OCI-LY1 (cell line): ENCODE results near the gene CAPRIN1.
A peak's percentile ranks its signal among the peaks of the same experiment; 100 is the strongest.
"Not testable (repeated sequence)": the region's sequence is repeated elsewhere in the genome, so short reads cannot be mapped to it uniquely, and the experiment has no call there.

Source experiments
- H2AFZ ChIP-seq: fragments of 200-600 bp; sonication (generic), shearing (Covaris generic); 2 replicates; pipeline ENCODE4 v1.6.0; 2014; ENCODE audit warnings: antibody characterized with exemption, mild to moderate bottlenecking, low read length
- H3F3A ChIP-seq: fragments of 200-600 bp; sonication (generic), shearing (Covaris generic); 2 replicates; pipeline ENCODE4 v1.6.0; 2014; ENCODE audit warnings: mild to moderate bottlenecking, antibody characterized with exemption, low read length, moderate library complexity; ENCODE audit not compliant: insufficient read depth
- H3K27ac ChIP-seq: fragments of 200-600 bp; sonication (generic); 2 replicates; pipeline ENCODE4 v1.5.1; 2014; ENCODE audit warnings: low read length, mixed run types, mild to moderate bottlenecking, low read depth; ENCODE audit not compliant: poor library complexity, severe bottlenecking
- H3K27me3 ChIP-seq: fragments of 200-600 bp; sonication (generic); 2 replicates; pipeline ENCODE4 v1.6.0; 2014; ENCODE audit warnings: antibody characterized with exemption, mild to moderate bottlenecking, low read length, moderate library complexity; ENCODE audit not compliant: insufficient read depth
- H3K36me3 ChIP-seq: fragments of 200-600 bp; sonication (generic); 2 replicates; pipeline ENCODE4 v1.6.1; 2014; ENCODE audit warnings: mild to moderate bottlenecking, antibody characterized with exemption, low read length, moderate library complexity, mixed read lengths; ENCODE audit not compliant: insufficient read depth
- H3K4me1 ChIP-seq: fragments of 200-600 bp; sonication (generic); 2 replicates; pipeline ENCODE4 v1.5.1; 2014; ENCODE audit warnings: mild to moderate bottlenecking, low read length, moderate library complexity; ENCODE audit not compliant: insufficient read depth, severe bottlenecking
- H3K4me2 ChIP-seq: fragments of 200-600 bp; sonication (generic), shearing (Covaris generic); 2 replicates; pipeline ENCODE4 v1.6.1; 2014; ENCODE audit warnings: low read length
- H3K4me3 ChIP-seq: fragments of 200-600 bp; sonication (generic); 2 replicates; pipeline ENCODE4 v1.5.1; 2014; ENCODE audit warnings: low read length, low read depth, mild to moderate bottlenecking, mixed read lengths; ENCODE audit not compliant: poor library complexity, severe bottlenecking
- H3K79me2 ChIP-seq: fragments of 200-600 bp; shearing (Covaris generic); 2 replicates; pipeline ENCODE4 v1.6.1; 2016; ENCODE audit warnings: mixed run types, low read length, mixed read lengths; ENCODE audit not compliant: insufficient read depth
- H3K9ac ChIP-seq: fragments of 200-600 bp; sonication (generic), shearing (Covaris generic); 2 replicates; pipeline ENCODE4 v1.6.1; 2014; ENCODE audit warnings: mild to moderate bottlenecking, low read length, mixed read lengths
- H3K9me2 ChIP-seq: fragments of 200-600 bp; sonication (generic), shearing (Covaris generic); 2 replicates; pipeline ENCODE4 v1.6.1; 2014; ENCODE audit warnings: low read depth, mild to moderate bottlenecking, low read length, mixed read lengths
- H3K9me3 ChIP-seq: fragments of 200-600 bp; shearing (Covaris generic); 2 replicates; pipeline ENCODE4 v1.6.1; 2014; ENCODE audit warnings: low read length, mixed read lengths
- H4K20me1 ChIP-seq: fragments of 200-600 bp; sonication (generic), shearing (Covaris generic); 2 replicates; pipeline ENCODE4 v1.6.0; 2016; ENCODE audit warnings: mild to moderate bottlenecking, low read length; ENCODE audit not compliant: insufficient read depth
- EZH2 ChIP-seq: fragments of 200-600 bp; sonication (generic), shearing (Covaris generic); IDR thresholded peaks from 2 replicates; pipeline ENCODE4 v1.8.0; 2017; ENCODE audit warnings: borderline replicate concordance, mixed run types, mild to moderate bottlenecking, antibody characterized with exemption, low read length, moderate library complexity, mixed read lengths
- TF ChIP-seq, protein P1 (sequence below): fragments of 200-600 bp; sonication (generic), shearing (Covaris generic); IDR thresholded peaks from 2 replicates; pipeline ENCODE4 v1.5.1; 2017; ENCODE audit warnings: mild to moderate bottlenecking, antibody characterized with exemption, low read length, moderate library complexity, mixed read lengths

The CAPRIN1 gene

DNA sequence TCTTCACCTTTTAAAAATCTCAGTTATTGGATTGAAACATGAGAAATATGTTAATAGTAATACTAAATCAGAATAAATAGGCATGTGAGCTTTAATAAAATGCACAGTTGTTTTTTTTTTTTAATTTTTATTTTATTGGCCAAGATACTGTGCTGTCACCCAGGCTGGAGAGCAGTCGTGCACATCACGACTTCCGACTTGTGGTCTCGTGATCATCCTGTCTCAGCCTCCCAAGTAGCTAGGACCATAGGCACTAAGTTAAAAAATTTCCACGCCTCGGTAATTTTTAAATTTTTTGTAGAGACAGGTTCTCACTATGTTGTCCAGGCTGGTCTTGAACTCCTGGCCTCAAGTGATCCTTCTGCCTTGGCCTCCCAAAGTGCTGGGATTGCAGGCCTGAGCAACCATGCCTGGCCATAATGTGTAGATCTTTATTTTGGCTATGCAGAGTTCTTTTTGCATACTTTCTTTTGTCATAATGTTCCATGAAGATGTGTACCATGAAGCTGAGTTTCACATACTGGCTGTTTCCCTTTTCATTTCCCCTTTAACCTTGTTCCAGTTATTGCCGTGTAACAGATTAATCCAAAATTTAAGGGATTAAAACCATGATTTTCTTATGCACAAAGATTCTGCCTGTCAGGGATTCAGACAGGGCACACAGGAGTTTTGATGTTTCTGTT lies 16.0 kb downstream of the CAPRIN1 start:
- 0 out of 2 replicates have a peak, but pooled peaks cover 3% of the 10 kb centered on the region for H3F3A ChIP-seq
- H3K27ac ChIP-seq: peak overlapping the region; percentile 62
- H4K20me1 ChIP-seq: 0 out of 2 replicates have a peak, but pooled peaks cover 9% of the 10 kb centered on the region
- no peaks in the 10 kb centered on the region for H3K27me3 ChIP-seq
- no peak overlapping the region for H3K9ac ChIP-seq
- TF ChIP-seq, protein P1, sequence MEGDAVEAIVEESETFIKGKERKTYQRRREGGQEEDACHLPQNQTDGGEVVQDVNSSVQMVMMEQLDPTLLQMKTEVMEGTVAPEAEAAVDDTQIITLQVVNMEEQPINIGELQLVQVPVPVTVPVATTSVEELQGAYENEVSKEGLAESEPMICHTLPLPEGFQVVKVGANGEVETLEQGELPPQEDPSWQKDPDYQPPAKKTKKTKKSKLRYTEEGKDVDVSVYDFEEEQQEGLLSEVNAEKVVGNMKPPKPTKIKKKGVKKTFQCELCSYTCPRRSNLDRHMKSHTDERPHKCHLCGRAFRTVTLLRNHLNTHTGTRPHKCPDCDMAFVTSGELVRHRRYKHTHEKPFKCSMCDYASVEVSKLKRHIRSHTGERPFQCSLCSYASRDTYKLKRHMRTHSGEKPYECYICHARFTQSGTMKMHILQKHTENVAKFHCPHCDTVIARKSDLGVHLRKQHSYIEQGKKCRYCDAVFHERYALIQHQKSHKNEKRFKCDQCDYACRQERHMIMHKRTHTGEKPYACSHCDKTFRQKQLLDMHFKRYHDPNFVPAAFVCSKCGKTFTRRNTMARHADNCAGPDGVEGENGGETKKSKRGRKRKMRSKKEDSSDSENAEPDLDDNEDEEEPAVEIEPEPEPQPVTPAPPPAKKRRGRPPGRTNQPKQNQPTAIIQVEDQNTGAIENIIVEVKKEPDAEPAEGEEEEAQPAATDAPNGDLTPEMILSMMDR: no peak
- TF ChIP-seq EZH2: no peak
- no peak overlapping the region for H2AFZ ChIP-seq
- H3K79me2 ChIP-seq: peaks cover 96% of the 10 kb centered on the region
- peak overlapping the region; percentile 20 for H3K4me2 ChIP-seq
- H3K9me3 ChIP-seq: no peaks in the 10 kb centered on the region
- H3K4me1 ChIP-seq: peaks cover 44% of the 10 kb centered on the region
- H3K36me3 ChIP-seq: peaks cover 61% of the 10 kb centered on the region
- peak overlapping the region; percentile 16 for H3K4me3 ChIP-seq
- no peaks in the 10 kb centered on the region for H3K9me2 ChIP-seq

DNA sequence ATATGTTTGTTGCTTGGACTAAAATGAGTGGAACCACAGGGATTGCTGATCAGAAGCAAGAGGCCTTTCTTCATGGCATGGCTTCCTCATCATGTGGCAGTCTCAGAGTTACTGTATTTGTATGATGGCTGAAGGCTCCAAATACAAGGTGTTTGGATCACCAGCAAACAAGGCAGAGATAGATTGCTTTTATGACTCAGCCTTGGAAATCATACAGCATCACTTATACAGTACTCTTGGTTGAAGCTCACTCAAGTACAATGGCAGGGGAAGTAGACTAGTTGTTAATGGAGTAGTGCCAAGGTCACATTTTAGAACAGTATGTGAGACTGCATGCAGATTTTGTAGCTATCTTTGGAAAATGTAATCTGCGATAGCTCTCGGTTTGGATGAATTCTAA lies 16.6 kb downstream of the CAPRIN1 start:
- Histone ChIP-seq H3K79me2 (peaks cover 93% of the 10 kb centered on the region), H3K4me2 (peak overlapping the region; percentile 20; the same call in 1 of the 2 replicates), H3K27ac (peak overlapping the region; percentile 62), H3K36me3 (peaks cover 61% of the 10 kb centered on the region), H3K9ac (no peak overlapping the region), H3K27me3 (no peaks in the 10 kb centered on the region), H3K4me1 (peaks cover 44% of the 10 kb centered on the region), H3K9me3 (no peaks in the 10 kb centered on the region), H3K9me2 (no peaks in the 10 kb centered on the region), H2AFZ (no peak overlapping the region), H3F3A (0 out of 2 replicates have a peak, but pooled peaks cover 3% of the 10 kb centered on the region), H3K4me3 (no peak overlapping the region), H4K20me1 (0 out of 2 replicates have a peak, but pooled peaks cover 9% of the 10 kb centered on the region)
- TF ChIP-seq, protein P1: no peak
- no peak for TF ChIP-seq EZH2

DNA sequence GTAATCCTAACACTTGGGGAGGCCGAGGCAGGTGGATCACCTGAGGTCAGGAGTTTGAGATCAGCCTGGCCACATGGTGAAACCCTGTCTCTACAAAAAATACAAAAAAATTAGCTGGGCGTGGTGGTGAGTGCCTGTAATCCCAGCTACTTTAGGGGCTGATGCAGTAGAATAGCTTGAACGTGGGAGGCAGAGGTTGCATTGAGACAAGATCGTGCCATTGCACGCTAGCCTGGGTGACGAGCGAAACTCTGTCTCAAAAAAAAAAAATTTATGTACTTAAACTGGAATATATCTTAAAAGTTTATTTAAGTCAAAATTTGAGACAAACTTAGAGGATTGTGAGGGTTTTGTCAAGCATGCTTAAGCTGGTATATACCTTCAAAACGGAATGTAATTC lies 19.8 kb downstream of the CAPRIN1 start:
- not testable (repeated sequence) for H3K9ac ChIP-seq, H2AFZ ChIP-seq, H3K4me2 ChIP-seq, H3K9me2 ChIP-seq, H3K9me3 ChIP-seq, H3F3A ChIP-seq, H3K27ac ChIP-seq, H4K20me1 ChIP-seq, H3K27me3 ChIP-seq, H3K4me3 ChIP-seq
- Histone ChIP-seq H3K36me3 (peaks cover 69% of the 10 kb centered on the region), H3K4me1 (peaks cover 25% of the 10 kb centered on the region), H3K79me2 (peaks cover 63% of the 10 kb centered on the region)

DNA sequence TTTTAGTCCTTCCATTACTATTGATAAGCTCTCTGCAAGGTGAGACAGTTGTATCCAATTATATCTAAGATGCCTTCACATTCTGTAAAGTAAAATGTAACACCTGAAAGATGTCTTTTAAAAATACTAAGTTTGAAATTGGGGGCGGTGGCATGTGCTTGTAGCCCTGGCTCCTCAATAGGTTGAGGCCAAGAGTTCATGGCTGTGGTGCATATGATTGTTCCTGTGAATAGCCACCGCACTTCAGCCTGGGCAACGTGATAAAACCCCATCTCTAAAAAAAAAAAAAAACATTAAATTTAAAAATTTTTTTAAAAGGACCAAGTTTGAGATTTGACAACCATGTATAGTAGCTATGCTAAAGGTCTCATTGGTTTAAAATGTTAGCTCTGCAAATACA lies 20.5 kb downstream of the CAPRIN1 start:
- H3K4me1 ChIP-seq: peaks cover 18% of the 10 kb centered on the region
- TF ChIP-seq EZH2: no peak
- TF ChIP-seq, protein P1: no peak
- H3K9me2 ChIP-seq: no peaks in the 10 kb centered on the region
- no peak overlapping the region for H2AFZ ChIP-seq
- 0 out of 2 replicates have a peak, but pooled peaks cover 2% of the 10 kb centered on the region for H3F3A ChIP-seq
- peaks cover 76% of the 10 kb centered on the region for H3K36me3 ChIP-seq
- H3K9me3 ChIP-seq: no peaks in the 10 kb centered on the region
- H3K9ac ChIP-seq: no peak overlapping the region
- H4K20me1 ChIP-seq: 0 out of 2 replicates have a peak, but pooled peaks cover 9% of the 10 kb centered on the region
- H3K27me3 ChIP-seq: no peaks in the 10 kb centered on the region
- peaks cover 57% of the 10 kb centered on the region for H3K79me2 ChIP-seq
- no peak overlapping the region for H3K27ac ChIP-seq
- no peak overlapping the region for H3K4me2 ChIP-seq
- no peak overlapping the region for H3K4me3 ChIP-seq
